Mesangial cell (primary cell): ENCODE data around the gene TEX54. TPM values are rescaled to one million over a fixed set of nuclear protein-coding genes. Genes with fewer than 3 reads are reported as not detected.

ENCODE experiments used
- total RNA-seq: library from RNA; depleted of rRNA; stranded (reverse); fragments of >200 nt; gene quantifications from 2 replicates; pipeline ENCODE4 v1.2.3, GENCODE V29; 2015

TEX54 gene
- total RNA-seq = not detected in 2 replicates

GRCh38 chr11:62832336-62833234 is at the start of gene TEX54:
Gene TEX54 (minus strand): TSS chr11:62832841.

GRCh38 chr11:62880803-62881578 is 48.4 kb upstream of the TEX54 start, which contains the start of gene SLC3A2:
Gene SLC3A2 (plus strand): TSS chr11:62880896. CDS start chr11:62881024, 128 bp downstream.

GRCh38 chr11:62839050-62839945 is 6.7 kb upstream of the TEX54 start, which contains the start of gene WDR74:
Gene WDR74 (minus strand): TSS chr11:62839590. CDS start chr11:62839570, 20 bp downstream.

GRCh38 chr11:62831520-62832335 is 913 bp downstream of the TEX54 start, which contains the start of gene STX5:
Gene STX5 (minus strand): TSS chr11:62832051. CDS start chr11:62831243, 808 bp downstream.

GRCh38 chr11:62805076-62805892 is 27.4 kb downstream of the TEX54 start, which contains the start of gene NXF1:
Gene NXF1 (minus strand): TSS chr11:62805440. CDS start chr11:62805356, 84 bp downstream.

GRCh38 chr11:62791501-62792201 is 41.0 kb downstream of the TEX54 start, which contains the start of gene TMEM223:
Gene TMEM223 (minus strand): TSS chr11:62792006. CDS start chr11:62791994, 12 bp downstream.

GRCh38 chr11:62787005-62787759 is 45.5 kb downstream of the TEX54 start, which contains the start of gene TMEM179B:
Gene TMEM179B (plus strand): TSS chr11:62787402. CDS start chr11:62787432, 30 bp downstream.

Other genes with a start within 250 kb of the TEX54 start
- gene TUT1, start 241.3 kb downstream of the TEX54 start, total RNA-seq = 6.8 and 14.1 TPM in 2 replicates
- 88.7 and 132 TPM in 2 replicates for gene MTA2, start 231.0 kb downstream of the TEX54 start, total RNA-seq
- 24.4 and 37.3 TPM in 2 replicates for gene EML3, start 220.1 kb downstream of the TEX54 start, total RNA-seq
- gene ROM1, start 219.6 kb downstream of the TEX54 start, total RNA-seq = 1.1 and 5.7 TPM in 2 replicates
- gene B3GAT3, start 210.9 kb downstream of the TEX54 start, total RNA-seq = 55.9 and 75.9 TPM in 2 replicates
- 213 and 293 TPM in 2 replicates for gene GANAB, start 186.2 kb downstream of the TEX54 start, total RNA-seq
- gene INTS5, start 179.5 kb downstream of the TEX54 start, total RNA-seq = 26.9 and 30.3 TPM in 2 replicates
- gene C11orf98, start 167.6 kb downstream of the TEX54 start, total RNA-seq = 46.0 and 120 TPM in 2 replicates
- 4.9 and 6.3 TPM in 2 replicates for gene CSKMT, start 167.5 kb downstream of the TEX54 start, total RNA-seq
- gene UQCC3, start 161.2 kb downstream of the TEX54 start, total RNA-seq = 8.1 and 16.0 TPM in 2 replicates
- gene LBHD1, start 160.6 kb downstream of the TEX54 start, total RNA-seq = 4.1 and 6.0 TPM in 2 replicates
- 130 and 271 TPM in 2 replicates for gene UBXN1, start 153.8 kb downstream of the TEX54 start, total RNA-seq
- 0.16 and 0.38 TPM in 2 replicates for gene LRRN4CL, start 143.3 kb downstream of the TEX54 start, total RNA-seq
- gene BSCL2, start 125.4 kb downstream of the TEX54 start, total RNA-seq = 38.5 and 73.0 TPM in 2 replicates
- not detected in 2 replicates for gene GNG3, start 125.2 kb downstream of the TEX54 start, total RNA-seq
- gene HNRNPUL2, start 105.4 kb downstream of the TEX54 start, total RNA-seq = 12.0 and 14.0 TPM in 2 replicates
- 32.1 and 37.5 TPM in 2 replicates for gene TTC9C, start 104.4 kb downstream of the TEX54 start, total RNA-seq
- gene ZBTB3, start 78.7 kb downstream of the TEX54 start, total RNA-seq = 8.5 and 17.1 TPM in 2 replicates
- 110 and 131 TPM in 2 replicates for gene POLR2G, start 71.3 kb downstream of the TEX54 start, total RNA-seq
- gene TAF6L, start 61.4 kb downstream of the TEX54 start, total RNA-seq = 20.4 TPM in 2 replicates
- 63.1 and 78.8 TPM in 2 replicates for gene TMEM179B, start 45.4 kb downstream of the TEX54 start, total RNA-seq
- gene TMEM223, start 40.8 kb downstream of the TEX54 start, total RNA-seq = 27.4 and 38.3 TPM in 2 replicates
- 25.4 and 30.7 TPM in 2 replicates for gene NXF1, start 27.4 kb downstream of the TEX54 start, total RNA-seq
- gene STX5, start 790 bp downstream of the TEX54 start, total RNA-seq = 28.8 and 36.9 TPM in 2 replicates
- gene WDR74, start 6.7 kb upstream of the TEX54 start, total RNA-seq = 46.3 and 77.6 TPM in 2 replicates
- gene SLC3A2, start 48.1 kb upstream of the TEX54 start, total RNA-seq = 188 and 230 TPM in 2 replicates
- gene CHRM1, start 88.5 kb upstream of the TEX54 start, total RNA-seq = not detected in 2 replicates
- not detected in 2 replicates for gene SLC22A6, start 152.1 kb upstream of the TEX54 start, total RNA-seq
- gene SLC22A8, start 183.0 kb upstream of the TEX54 start, total RNA-seq = not detected in 2 replicates